HEK293 (cell line): Measurements from ENCODE around the gene XG.
A peak's percentile ranks its signal among the peaks of the same experiment; 100 is the strongest.

Source experiments
- CTCF ChIA-PET: fragments of 350-600 bp; formaldehyde crosslinking; extraction: SDS; loops from one replicate; lab custom pipeline; 2021; ENCODE audit warnings: antibody characterized with exemption; lab: Yijun Ruan, JAX
- POLR2A ChIA-PET: fragments of 300-600 bp; formaldehyde crosslinking; extraction: SDS; loops from one replicate; lab custom pipeline; 2020; ENCODE audit warnings: antibody characterized with exemption, inconsistent platforms; lab: Yijun Ruan, JAX
- H3K27ac ChIP-seq: fragments of 200-500 bp; sonication (Bioruptor generic); 2 replicates; pipeline ENCODE4 v1.5.1; 2014; ENCODE audit warnings: low read depth, low read length, control low read depth, inconsistent platforms; ENCODE audit errors: extremely low read depth
- H3K36me3 ChIP-seq, 2 experiments: fragments of 200-500 bp in 1 of 2; sonication (Bioruptor generic) in 1 of 2; 1 replicate in 1 of 2; 2 replicates in 1 of 2; pipeline ENCODE4 v1.5.1; 2014 to 2017; ENCODE audit warnings: inconsistent platforms in 2 of 2, low read length in 2 of 2; ENCODE audit not compliant: control insufficient read depth in 2 of 2, insufficient read depth in 1 of 2
- H3K4me1 ChIP-seq: fragments of 200-500 bp; sonication (Bioruptor generic); 2 replicates; pipeline ENCODE4 v1.5.1; 2014; ENCODE audit warnings: mild to moderate bottlenecking, low read length, inconsistent platforms; ENCODE audit not compliant: control insufficient read depth, insufficient read depth
- H3K4me3 ChIP-seq: 2 replicates; pipeline ENCODE4 v1.5.1; 2011; ENCODE audit warnings: low read depth, mild to moderate bottlenecking, control low read depth, low read length, moderate library complexity
- H3K9me3 ChIP-seq: fragments of 200-500 bp; sonication (Bioruptor generic); 2 replicates; pipeline ENCODE4 v1.5.1; 2014; ENCODE audit warnings: low read depth, low read length, inconsistent platforms; ENCODE audit not compliant: control insufficient read depth, insufficient read depth
- MYNN ChIP-seq: fragments of 450-650 bp; formaldehyde crosslinking; IDR thresholded peaks from 2 replicates; pipeline ENCODE4 v1.5.1; 2016; ENCODE audit warnings: missing biosample characterization, missing genetic modification characterization, borderline replicate concordance
- RBAK ChIP-seq: fragments of 450-650 bp; formaldehyde crosslinking; IDR thresholded peaks from 2 replicates; pipeline ENCODE4 v1.5.1; 2016; ENCODE audit warnings: missing biosample characterization, missing genetic modification characterization
- SETDB1 ChIP-seq: IDR thresholded peaks from one replicate; pipeline ENCODE4 v1.6.1; 2017; ENCODE audit warnings: mild to moderate bottlenecking, low read length, moderate library complexity, mixed read lengths; ENCODE audit not compliant: insufficient read length
- TCF7L2 ChIP-seq: IDR thresholded peaks from 2 replicates; pipeline ENCODE4 v1.6.1; 2011; ENCODE audit warnings: low read depth, mild to moderate bottlenecking, inconsistent platforms, low read length, moderate library complexity, borderline replicate concordance
- ZBTB48 ChIP-seq: fragments of 450-650 bp; formaldehyde crosslinking; IDR thresholded peaks from 2 replicates; pipeline ENCODE4 v1.5.1; 2016; ENCODE audit warnings: missing biosample characterization, missing genetic modification characterization
- ZNF211 ChIP-seq: fragments of 450-650 bp; formaldehyde crosslinking; IDR thresholded peaks from 2 replicates; pipeline ENCODE4 v1.5.1; 2016; ENCODE audit warnings: low read depth, missing biosample characterization, missing genetic modification characterization
- ZNF24 ChIP-seq: fragments of 450-650 bp; formaldehyde crosslinking; IDR thresholded peaks from 2 replicates; pipeline ENCODE4 v1.5.1; 2016; ENCODE audit warnings: missing biosample characterization, missing genetic modification characterization
- ZNF248 ChIP-seq: fragments of 450-650 bp; formaldehyde crosslinking; IDR thresholded peaks from 2 replicates; pipeline ENCODE4 v1.5.1; 2017; ENCODE audit warnings: missing biosample characterization, missing genetic modification characterization
- ZNF510 ChIP-seq: fragments of 450-650 bp; formaldehyde crosslinking; IDR thresholded peaks from 2 replicates; pipeline ENCODE4 v1.5.1; 2018; ENCODE audit warnings: mild to moderate bottlenecking, missing genetic modification characterization, missing biosample characterization; ENCODE audit not compliant: insufficient replicate concordance
- ZNF530 ChIP-seq: fragments of 450-650 bp; formaldehyde crosslinking; IDR thresholded peaks from 2 replicates; pipeline ENCODE4 v1.5.1; 2016; ENCODE audit warnings: low read depth, missing biosample characterization, missing genetic modification characterization
- ZNF561 ChIP-seq: fragments of 450-650 bp; IDR thresholded peaks from 2 replicates; pipeline ENCODE4 v1.5.1; 2018; ENCODE audit warnings: missing biosample characterization, missing genetic modification characterization, borderline replicate concordance
- ZNF600 ChIP-seq: fragments of 450-650 bp; formaldehyde crosslinking; IDR thresholded peaks from 2 replicates; pipeline ENCODE4 v1.5.1; 2016; ENCODE audit warnings: missing biosample characterization, missing genetic modification characterization
- ZNF626 ChIP-seq: fragments of 450-650 bp; sonication (Bioruptor Pico); formaldehyde crosslinking; IDR thresholded peaks from 2 replicates; pipeline ENCODE4 v1.5.1; 2018; ENCODE audit warnings: missing biosample characterization, missing genetic modification characterization, inconsistent platforms
- ZNF76 ChIP-seq: fragments of 450-650 bp; formaldehyde crosslinking; IDR thresholded peaks from 2 replicates; pipeline ENCODE4; 2016; ENCODE audit warnings: low read depth, missing biosample characterization, missing genetic modification characterization, borderline replicate concordance
- ZXDB ChIP-seq: fragments of 450-650 bp; formaldehyde crosslinking; IDR thresholded peaks from 2 replicates; pipeline ENCODE4 v1.5.1; 2016; ENCODE audit warnings: missing biosample characterization, missing genetic modification characterization
- TF ChIP-seq, protein P1 (sequence below): fragments of 450-650 bp; formaldehyde crosslinking; IDR thresholded peaks from 2 replicates; pipeline ENCODE4; 2016; ENCODE audit warnings: missing biosample characterization, missing genetic modification characterization
- TF ChIP-seq, protein P2 (sequence below): fragments of 450-650 bp; formaldehyde crosslinking; IDR thresholded peaks from 2 replicates; pipeline ENCODE4 v1.5.1; 2016; ENCODE audit warnings: missing biosample characterization, missing genetic modification characterization
- TF ChIP-seq, protein P3 (sequence below): fragments of 450-650 bp; formaldehyde crosslinking; IDR thresholded peaks from 2 replicates; pipeline ENCODE4 v1.5.1; 2016; ENCODE audit warnings: missing biosample characterization, missing genetic modification characterization, low read depth
- TF ChIP-seq, protein P4 (sequence below): fragments of 450-650 bp; formaldehyde crosslinking; IDR thresholded peaks from 2 replicates; pipeline ENCODE4 v1.5.1; 2016; ENCODE audit warnings: missing biosample characterization, missing genetic modification characterization

XG gene

DNA sequence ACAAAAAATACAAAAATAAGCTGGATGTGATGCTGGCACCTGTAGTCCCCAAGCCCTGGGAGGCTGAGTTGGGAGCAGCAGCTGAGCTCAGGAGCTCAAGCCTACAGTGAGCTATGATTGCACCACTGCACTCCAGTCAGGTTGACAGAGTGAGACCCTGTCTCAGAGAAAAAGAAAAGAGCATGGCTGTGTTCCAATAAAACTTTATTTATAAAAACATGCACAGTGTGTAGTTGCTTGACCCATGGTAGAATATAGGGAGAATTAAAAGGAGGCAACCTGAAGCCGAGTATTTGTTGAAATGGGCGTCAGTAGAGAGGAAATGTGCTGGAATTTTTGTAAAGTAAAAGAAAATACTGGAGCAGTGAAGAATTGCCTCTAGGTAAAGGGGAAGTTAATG, 103.9 kb downstream of the XG start (continued):
- TF ChIP-seq TCF7L2 (no peak), ZNF530 (no peak), ZBTB48 (no peak), ZNF248 (tag by site-specific recombination) (no peak), ZNF211 (tag by site-specific recombination) (no peak), RBAK (tag by site-specific recombination) (no peak)
- TF ChIP-seq, protein P1, sequence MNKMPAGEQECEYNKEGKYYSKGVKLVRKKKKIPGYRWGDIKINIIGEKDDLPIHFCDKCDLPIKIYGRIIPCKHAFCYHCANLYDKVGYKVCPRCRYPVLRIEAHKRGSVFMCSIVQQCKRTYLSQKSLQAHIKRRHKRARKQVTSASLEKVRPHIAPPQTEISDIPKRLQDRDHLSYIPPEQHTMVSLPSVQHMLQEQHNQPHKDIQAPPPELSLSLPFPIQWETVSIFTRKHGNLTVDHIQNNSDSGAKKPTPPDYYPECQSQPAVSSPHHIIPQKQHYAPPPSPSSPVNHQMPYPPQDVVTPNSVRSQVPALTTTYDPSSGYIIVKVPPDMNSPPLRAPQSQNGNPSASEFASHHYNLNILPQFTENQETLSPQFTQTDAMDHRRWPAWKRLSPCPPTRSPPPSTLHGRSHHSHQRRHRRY (tag by site-specific recombination) = no peak
- TF ChIP-seq, protein P2, sequence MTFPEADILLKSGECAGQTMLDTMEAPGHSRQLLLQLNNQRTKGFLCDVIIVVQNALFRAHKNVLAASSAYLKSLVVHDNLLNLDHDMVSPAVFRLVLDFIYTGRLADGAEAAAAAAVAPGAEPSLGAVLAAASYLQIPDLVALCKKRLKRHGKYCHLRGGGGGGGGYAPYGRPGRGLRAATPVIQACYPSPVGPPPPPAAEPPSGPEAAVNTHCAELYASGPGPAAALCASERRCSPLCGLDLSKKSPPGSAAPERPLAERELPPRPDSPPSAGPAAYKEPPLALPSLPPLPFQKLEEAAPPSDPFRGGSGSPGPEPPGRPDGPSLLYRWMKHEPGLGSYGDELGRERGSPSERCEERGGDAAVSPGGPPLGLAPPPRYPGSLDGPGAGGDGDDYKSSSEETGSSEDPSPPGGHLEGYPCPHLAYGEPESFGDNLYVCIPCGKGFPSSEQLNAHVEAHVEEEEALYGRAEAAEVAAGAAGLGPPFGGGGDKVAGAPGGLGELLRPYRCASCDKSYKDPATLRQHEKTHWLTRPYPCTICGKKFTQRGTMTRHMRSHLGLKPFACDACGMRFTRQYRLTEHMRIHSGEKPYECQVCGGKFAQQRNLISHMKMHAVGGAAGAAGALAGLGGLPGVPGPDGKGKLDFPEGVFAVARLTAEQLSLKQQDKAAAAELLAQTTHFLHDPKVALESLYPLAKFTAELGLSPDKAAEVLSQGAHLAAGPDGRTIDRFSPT (tag by site-specific recombination) = no peak
- TF ChIP-seq, all 188 proteins: peak for 0

DNA sequence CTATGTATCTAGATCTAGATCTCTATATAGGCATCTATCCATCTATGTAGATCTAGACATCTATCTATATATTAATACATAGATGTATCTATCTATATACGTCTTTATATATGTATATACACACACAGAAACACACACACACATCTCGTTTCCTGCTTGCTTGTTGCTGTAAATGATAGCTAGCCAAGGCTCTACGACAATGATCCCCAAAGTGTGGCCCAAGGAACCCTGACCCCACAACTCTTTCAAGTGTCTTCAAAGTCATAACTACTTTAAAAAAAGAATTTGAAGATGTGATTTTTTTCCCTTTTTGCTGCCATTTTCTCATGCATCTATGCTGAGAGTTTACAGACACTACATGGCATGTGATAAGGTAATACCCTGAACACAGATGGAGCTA, 105.7 kb downstream of the XG start:
- CTCF ChIA-PET = interaction anchor here (0.7 kb wide), 1 partner anchor 527 kb away, joined by 3 read pairs; no protein-coding TSS in a partner anchor
- no peak overlapping the region for H3K4me3 ChIP-seq

DNA sequence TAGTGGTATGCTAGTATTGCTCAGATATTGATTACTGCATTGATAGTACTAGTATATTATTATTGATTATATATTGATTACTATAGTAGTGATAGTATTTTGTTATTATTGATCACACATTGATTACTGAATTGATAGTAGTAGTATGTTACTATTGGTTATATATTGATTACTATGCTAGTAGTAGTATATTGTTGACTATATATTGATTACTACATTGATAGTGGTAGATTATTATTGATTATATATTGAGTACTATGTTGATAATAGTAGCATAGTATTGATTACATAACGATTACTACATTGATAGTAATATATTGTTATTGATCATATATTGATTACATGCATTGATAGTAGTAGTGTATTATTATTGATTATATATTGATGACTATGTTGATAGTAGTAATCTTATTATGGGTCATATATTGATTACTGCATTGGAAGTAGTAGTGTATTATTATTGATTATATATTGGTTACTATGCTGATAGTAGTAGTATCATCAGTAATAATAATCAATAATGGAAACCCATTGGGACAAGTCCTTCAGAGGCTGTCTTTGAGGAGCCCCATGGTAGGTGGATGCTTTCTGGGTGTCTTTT, 107.5 kb downstream of the XG start:
- TF ChIP-seq ZNF24 (tag by site-specific recombination) (no peak), ZNF600 (no peak), SETDB1 (no peak)
- TF ChIP-seq, protein P3, sequence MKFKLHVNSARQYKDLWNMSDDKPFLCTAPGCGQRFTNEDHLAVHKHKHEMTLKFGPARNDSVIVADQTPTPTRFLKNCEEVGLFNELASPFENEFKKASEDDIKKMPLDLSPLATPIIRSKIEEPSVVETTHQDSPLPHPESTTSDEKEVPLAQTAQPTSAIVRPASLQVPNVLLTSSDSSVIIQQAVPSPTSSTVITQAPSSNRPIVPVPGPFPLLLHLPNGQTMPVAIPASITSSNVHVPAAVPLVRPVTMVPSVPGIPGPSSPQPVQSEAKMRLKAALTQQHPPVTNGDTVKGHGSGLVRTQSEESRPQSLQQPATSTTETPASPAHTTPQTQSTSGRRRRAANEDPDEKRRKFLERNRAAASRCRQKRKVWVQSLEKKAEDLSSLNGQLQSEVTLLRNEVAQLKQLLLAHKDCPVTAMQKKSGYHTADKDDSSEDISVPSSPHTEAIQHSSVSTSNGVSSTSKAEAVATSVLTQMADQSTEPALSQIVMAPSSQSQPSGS (tag by site-specific recombination) = 0 out of 2 replicates have a peak, but pooled peaks have one; percentile 20
- H3K36me3 ChIP-seq = peaks cover 0 to 57% of the 10 kb centered on the region in 2 experiments; a peak in 1 of 3 replicates
- POLR2A ChIA-PET = no interaction called here
- no peak overlapping the region for H3K27ac ChIP-seq
- CTCF ChIA-PET = no interaction called here
- no peak overlapping the region for H3K4me3 ChIP-seq
- no peaks in the 10 kb centered on the region for H3K4me1 ChIP-seq
- H3K9me3 ChIP-seq = no peaks in the 10 kb centered on the region

More for the DNA sequence above, 105.7 kb downstream of the XG start:
- Histone ChIP-seq H3K36me3 (peaks cover 0 to 57% of the 10 kb centered on the region in 2 experiments; a peak in 1 of 3 replicates), H3K4me1 (no peaks in the 10 kb centered on the region), H3K9me3 (no peaks in the 10 kb centered on the region), H3K27ac (no peak overlapping the region)
- POLR2A ChIA-PET = no interaction called here
- no peak for TF ChIP-seq ZNF76 (tag by site-specific recombination)

DNA sequence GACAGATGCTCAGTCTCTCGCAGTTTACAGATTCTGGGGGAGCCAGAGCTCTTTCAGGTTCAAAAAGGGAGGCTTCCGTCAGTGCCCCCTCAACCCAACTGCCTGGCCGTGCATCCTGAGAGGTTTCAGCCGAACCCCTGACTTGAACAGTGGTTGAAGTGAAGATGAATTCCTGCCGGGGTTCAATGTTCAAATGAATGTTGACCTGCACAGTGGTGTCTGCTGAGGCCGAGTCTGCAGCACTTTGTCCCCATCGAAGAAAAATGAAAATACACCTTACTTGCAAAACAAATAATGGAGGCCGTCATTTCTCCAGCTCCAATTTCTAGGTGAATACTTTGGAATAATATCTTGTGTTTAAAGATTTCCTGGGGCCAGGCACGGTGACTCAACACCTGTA, 110.6 kb downstream of the XG start:
- ChIA-PET CTCF (no interaction called here), POLR2A (no interaction called here)
- no peaks in the 10 kb centered on the region for H3K4me1 ChIP-seq
- H3K9me3 ChIP-seq = no peaks in the 10 kb centered on the region
- H3K36me3 ChIP-seq = peaks cover 0 to 56% of the 10 kb centered on the region in 2 experiments; a peak in 1 of 3 replicates
- H3K4me3 ChIP-seq = no peak overlapping the region
- H3K27ac ChIP-seq = no peak overlapping the region
- TF ChIP-seq ZXDB (tag by site-specific recombination) = no peak
- TF ChIP-seq, protein P4, sequence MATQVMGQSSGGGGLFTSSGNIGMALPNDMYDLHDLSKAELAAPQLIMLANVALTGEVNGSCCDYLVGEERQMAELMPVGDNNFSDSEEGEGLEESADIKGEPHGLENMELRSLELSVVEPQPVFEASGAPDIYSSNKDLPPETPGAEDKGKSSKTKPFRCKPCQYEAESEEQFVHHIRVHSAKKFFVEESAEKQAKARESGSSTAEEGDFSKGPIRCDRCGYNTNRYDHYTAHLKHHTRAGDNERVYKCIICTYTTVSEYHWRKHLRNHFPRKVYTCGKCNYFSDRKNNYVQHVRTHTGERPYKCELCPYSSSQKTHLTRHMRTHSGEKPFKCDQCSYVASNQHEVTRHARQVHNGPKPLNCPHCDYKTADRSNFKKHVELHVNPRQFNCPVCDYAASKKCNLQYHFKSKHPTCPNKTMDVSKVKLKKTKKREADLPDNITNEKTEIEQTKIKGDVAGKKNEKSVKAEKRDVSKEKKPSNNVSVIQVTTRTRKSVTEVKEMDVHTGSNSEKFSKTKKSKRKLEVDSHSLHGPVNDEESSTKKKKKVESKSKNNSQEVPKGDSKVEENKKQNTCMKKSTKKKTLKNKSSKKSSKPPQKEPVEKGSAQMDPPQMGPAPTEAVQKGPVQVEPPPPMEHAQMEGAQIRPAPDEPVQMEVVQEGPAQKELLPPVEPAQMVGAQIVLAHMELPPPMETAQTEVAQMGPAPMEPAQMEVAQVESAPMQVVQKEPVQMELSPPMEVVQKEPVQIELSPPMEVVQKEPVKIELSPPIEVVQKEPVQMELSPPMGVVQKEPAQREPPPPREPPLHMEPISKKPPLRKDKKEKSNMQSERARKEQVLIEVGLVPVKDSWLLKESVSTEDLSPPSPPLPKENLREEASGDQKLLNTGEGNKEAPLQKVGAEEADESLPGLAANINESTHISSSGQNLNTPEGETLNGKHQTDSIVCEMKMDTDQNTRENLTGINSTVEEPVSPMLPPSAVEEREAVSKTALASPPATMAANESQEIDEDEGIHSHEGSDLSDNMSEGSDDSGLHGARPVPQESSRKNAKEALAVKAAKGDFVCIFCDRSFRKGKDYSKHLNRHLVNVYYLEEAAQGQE (tag by site-specific recombination) = no peak
- TF ChIP-seq MYNN (tag by site-specific recombination) = no peak
- no peak for TF ChIP-seq ZNF510 (tag by site-specific recombination)
- no peak for TF ChIP-seq ZNF561 (tag by site-specific recombination)
- TF ChIP-seq ZNF626 (tag by site-specific recombination) = no peak
